Activated T-helper 1 cell treated with Interleukin-2 at 50 U/mL for 16 hours (primary cell): Measurements from ENCODE around the gene CNGA3.

ENCODE experiments used
- DNase-seq: peaks from one replicate; pipeline ENCODE4 v3.0.0-alpha.2; 2020; ENCODE audit warnings: low read depth

Gene CNGA3

DNA sequence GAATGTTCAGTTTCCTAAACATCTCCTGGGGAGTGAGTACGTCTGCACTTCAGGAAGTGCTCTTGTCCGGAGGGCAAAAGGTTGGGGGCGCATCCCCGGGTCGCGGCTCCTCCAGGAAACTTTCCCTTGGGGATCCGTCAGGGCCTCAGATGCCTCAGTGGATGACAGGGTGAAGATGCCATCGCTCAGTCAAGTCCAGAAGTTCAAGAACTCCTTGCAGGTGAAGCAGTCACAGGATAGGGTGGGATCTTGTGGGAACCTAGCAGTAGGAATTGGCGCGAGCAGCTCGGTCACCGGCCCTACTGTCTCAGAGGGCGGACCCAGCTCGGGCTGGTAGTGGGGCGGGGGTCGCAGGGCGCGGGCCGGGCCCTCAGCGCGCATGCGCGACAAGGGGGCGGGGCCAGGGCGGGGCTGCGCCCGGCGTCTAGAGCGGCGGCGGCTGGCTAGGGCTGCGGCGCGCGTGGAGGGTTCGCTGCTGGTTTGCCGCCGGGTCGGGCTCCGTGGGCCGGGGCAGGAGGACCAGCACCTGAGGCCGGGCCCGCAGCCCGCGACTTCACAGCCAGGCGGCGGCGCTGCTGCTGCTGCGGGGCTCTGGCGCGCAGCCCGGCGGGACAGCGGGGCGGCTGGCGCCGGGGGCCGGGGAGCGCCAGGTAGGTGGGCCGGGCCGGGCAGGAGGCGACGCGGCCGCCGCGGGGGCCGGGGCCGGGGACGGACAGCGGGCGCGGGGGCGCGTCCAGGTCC is 98.3 kb downstream of the CNGA3 start, which contains the start of gene INPP4A:
TSS of gene INPP4A (plus strand) at position 423 of the 741 bp plus-strand sequence. CDS start 75,191 bp downstream, outside the sequence.
- peak; percentile 73 for DNase-seq

DNA sequence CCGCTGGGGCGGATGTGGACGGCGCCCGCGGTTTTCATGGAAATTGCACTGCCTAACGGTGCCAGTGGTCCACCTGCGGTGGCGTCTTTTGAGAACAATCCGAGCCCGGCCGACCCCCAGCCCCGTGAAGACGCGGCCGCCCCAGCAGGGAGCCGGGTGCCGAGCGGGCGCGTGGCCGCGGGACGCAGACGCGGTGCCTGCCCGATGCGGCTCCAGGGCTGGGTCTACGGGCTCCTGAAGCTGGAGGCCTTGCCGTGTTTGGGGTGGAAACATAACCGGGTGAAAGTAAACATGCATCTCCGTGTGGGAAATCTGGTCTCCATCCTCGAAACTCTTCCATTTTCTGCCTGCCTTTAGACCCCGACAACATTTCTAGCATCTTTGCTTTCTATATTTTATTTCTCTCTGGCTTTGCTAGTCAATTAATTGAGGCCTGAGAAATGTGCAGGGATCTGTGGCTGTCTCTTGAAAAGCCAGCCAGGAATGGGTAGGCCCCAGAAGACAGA is 99.0 kb downstream of the CNGA3 start:
- DNase-seq = no peak

DNA sequence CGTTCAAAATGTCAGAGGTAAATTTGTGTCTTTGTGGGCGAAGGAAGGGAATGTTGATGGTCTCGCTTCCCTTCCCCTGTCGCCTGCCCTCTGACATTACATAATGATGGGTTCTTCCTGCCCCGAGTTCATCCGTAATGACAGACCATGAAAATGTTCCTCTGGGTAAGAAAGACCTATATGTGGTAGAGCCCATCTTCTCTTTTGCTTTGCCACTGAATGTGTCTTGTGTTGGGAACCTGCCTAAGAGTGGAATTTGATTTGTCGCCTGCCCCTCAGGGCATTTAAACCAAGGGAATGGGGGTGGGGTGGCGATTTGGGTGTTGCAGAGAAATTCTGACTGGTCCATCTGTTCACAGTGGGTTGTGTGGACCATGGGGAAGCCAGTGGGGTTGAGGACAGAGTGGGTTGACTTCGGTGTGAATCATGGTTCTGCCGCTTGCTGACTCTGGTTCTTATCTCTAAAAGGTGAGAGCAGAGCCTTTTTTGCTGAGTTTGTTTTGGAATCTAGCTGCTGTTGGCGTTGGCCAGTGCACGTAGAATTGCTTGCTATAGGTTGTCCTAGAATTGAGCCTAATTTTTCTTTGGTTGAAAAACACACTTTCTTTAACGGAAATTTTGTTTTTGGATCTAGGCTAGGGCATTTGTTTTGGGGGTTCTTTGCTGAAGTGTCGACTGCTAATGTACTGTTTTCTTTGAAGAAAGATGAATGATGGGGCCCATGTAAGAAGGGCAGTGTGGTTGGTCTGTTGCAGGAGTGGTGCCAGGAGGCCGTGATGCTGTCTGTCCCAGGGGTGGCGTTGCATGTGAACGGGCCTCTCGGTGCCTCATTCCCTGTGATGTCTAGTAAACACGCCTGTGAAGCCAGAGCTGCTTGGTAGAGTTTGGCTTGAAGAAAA is 99.7 kb downstream of the CNGA3 start:
- DNase-seq = no peak

DNA sequence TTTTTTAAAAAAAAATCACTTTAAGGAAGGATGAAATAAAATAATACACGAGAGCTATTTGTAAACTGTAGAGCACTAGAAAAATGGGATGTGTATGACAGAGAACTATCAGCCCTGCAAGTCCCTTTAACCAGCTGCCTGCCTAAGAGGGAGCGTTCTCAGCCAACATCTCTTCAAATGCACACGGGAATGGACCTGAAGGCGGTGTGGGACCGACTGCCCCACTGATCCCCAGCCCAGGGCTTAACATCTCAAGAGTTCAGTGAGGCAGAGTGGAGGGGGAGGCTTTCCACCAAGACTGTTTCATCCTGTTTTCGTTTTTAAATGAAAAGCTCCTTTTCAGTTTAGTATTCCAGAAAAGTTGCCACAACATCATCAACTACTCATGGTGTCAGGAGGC is 100.6 kb downstream of the CNGA3 start:
- DNase-seq = no peak
